PC-9 (cell line): Measurements from ENCODE around the gene SEMA3B.

Source experiments
- CTCF ChIP-seq: fragments of 200-600 bp; sonication (generic); conservative IDR thresholded peaks from 2 replicates; pipeline ENCODE4 v1.6.1; 2017; ENCODE audit warnings: mixed run types, antibody characterized with exemption, mild to moderate bottlenecking, moderate library complexity
- EZH2 ChIP-seq: fragments of 200-600 bp; sonication (generic); IDR thresholded peaks from 2 replicates; pipeline ENCODE4 v1.8.0; 2017; ENCODE audit warnings: antibody characterized with exemption, low read depth

GRCh38 chr3:50238549-50239026 is 30.4 kb upstream of the SEMA3B start:
- TF ChIP-seq CTCF (no peak), EZH2 (no peak)
